HG03280 (cell line): ENCODE data around the gene MRGPRG.
"Not testable (repeated sequence)": the region's sequence is repeated elsewhere in the genome, so short reads cannot be mapped to it uniquely, and the experiment has no call there.

Source experiments
- ATAC-seq: cut with Tn5 transposase; IDR thresholded peaks from one replicate; pipeline ENCODE4 v1.9.1; 2021; ENCODE audit warnings: mild to moderate bottlenecking, moderate library complexity; ENCODE audit not compliant: unreplicated experiment

MRGPRG gene

DNA sequence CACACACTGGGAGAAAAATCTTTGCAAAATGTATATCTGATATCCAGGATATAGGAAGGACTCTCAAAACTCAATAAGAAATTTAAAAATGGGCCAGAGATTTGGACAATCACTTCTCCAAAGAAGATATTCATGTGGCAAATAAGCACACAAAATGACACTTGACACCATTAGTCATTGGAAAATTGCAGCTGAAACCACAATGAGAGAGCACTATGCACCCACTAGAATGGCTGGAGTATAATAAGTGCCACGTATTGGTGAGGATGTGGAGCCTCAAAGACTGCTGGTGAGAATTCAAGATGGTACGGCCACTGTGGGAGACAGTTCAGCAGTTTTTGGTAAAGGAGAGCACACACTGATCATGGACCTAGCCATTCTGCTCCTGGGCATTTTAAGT, 40.7 kb downstream of the MRGPRG start:
- no peak for ATAC-seq

DNA sequence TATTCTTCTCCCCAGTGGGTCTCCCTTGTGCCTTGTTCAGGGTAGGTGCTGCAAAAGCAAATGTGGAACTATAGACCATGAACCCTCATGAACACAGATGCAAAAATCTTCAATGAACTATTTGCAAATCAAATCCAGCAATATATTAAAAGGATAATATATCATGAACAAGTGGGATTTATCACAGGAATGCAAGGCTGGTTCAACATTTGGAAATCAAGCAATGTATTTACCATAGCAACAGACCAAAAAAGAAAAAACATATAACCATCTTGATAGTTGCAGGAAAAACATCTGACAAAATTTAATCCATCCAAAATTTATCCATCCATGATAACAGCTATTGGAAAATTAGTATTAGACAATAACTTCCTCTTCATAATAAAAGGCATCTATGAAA, 42.1 kb downstream of the MRGPRG start:
- no peak for ATAC-seq

DNA sequence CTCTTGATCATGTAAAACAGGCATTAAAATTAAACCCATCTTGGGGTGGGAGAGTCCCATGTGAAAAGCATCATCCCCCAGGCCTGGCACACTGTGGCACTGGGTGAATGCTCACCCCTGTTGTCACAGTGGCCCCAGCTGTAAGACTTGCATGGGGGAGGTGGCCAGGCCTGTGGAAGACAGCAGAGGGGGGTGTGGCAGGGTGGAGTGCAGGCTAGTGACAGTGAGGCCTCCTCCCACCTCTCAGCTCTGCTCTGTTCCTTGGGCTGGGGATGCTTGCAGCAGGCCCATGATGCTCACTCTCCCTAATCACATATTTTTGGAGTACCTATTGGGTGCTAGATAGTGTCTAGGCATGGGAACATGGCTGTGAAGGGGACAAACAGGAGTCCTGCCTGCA, 43.4 kb downstream of the MRGPRG start:
- ATAC-seq = no peak

DNA sequence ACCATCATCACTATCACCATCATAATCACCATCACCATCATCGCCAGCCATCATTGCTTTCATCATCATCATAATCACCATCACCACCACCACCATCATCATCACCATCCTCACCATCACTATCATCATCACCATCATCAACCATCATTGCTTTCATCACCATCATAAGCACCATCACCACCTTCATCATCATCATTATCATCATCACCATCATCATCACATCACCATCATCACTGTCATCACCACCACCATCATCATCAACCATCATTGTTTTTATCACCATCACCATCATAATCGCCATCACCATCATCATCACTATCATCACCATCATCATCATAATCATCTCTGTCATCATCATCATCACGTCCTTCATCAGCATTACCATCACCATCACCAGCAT, 44.2 kb downstream of the MRGPRG start:
- ATAC-seq = no peak

DNA sequence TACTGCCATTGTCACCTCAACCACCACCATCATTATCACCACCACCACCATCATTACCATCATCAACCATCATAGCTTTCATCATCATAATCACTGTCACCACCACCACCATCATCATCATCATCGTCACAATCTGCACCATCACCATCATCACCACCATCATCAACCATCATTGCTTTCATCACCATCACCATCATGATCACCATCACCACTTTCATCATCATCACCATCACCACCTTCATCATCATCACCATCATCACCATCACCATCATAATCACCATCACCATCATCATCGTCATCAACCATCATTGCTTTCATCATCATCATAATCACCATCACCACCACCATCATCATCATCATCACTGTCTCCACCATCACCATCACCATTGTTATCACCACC, 44.8 kb downstream of the MRGPRG start:
- ATAC-seq = no peak

DNA sequence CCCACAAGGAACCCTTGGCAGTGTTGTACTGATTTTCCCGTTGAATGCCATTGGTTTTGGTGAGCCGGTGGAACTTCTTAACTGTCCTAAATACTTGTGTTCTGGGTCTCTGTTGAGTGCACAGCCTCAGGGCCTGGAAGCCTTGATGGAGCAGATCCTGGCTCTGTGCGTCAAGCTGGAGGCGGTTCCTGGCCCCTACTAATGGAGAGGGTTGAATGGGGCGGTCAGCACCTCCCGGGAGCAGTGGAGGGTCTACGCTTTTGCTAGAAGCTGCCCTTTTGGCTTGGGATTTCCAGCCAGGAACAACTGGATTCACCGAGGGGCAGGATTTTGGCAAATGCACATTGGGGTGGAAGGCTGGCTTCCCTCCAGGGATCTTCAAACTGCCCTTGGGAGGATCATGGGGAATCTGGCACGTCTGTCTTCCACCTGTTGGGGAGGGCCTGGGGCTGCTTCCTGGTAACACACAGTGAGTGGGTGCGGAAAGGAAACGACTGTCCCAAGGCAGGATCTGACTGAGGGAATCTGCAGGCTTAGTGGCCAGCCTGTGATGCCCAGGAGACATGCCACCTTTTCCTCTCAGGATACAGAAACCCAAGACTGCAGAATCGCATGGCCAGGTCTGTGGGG, 46.6 kb downstream of the MRGPRG start:
- ATAC-seq = no peak

DNA sequence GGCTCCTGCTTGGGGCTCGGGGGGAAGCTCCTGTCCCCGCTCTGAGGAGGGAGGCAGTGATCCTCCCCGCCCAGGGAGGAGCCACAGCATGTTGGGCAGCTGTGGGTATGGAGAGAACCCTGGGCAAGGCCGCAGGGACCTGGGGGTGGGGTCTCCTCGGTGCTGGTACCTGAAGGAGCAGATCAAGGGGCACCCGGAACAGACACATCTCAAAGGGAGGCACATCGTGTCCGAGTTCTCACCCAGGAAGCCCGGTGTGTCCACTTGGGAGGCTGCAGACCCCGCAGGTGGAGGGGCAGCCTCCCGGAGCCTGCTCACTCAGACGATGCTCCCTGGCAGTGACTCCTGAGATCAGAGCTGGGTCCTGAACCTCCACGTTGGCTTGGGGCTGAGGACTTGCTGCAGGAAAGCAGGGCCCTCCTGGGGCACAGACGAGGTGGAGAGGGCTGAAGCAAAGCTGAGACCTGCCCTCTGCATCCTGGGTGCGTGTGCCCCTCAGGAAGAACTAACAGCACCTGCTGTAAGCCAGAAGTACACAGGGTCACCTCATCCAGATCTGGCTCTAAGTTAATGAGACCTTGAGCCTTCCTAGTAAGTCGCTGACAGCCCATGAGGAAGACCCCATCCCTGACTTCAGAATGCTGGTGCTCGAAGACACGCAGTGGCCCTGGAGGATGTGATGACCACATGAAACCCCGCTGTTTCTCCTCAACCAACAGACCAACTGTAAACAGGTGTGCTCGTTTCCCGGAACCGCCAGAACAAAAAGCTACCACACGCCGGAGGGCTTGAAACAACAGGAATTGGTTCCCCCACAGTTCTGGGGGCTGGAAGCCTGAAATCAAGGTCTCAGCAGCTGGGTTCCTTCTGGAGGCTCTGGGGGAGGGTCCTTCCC, 47.6 kb downstream of the MRGPRG start:
- no peak for ATAC-seq

DNA sequence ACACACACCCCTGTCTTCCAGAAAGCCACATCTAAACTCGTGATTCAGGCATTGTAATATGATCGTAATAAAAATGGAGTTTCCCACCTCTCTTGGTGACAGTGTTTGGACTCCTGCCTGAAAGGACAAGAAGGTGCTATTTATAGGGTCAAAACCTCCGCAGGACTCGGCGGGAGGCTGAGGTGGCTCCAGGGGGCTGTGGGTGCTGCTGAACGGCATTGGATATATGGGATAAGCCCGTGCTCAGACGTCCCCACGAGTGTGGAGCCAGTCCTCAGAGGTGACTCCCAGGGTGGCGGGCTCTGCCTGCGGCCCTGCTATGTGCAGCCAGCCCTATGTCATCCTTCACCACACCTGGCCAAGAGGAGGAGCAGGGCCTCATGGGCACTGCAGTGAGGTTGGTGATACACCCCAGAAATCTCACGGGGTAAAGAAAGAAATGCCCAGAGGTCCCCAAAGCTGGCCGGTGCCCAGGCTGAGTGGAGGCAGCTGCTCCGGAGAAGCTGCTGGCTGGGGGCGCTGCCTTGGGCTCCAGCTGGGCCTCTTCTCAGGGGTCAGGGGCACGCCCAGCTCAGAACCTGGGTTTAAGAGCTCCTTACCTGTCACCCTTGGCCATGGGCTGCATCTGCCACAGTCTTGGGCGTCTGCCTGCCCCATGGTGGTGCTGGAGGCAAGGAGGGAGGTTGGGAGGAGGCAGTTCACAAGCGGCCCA, 48.4 kb downstream of the MRGPRG start:
- no peak for ATAC-seq

DNA sequence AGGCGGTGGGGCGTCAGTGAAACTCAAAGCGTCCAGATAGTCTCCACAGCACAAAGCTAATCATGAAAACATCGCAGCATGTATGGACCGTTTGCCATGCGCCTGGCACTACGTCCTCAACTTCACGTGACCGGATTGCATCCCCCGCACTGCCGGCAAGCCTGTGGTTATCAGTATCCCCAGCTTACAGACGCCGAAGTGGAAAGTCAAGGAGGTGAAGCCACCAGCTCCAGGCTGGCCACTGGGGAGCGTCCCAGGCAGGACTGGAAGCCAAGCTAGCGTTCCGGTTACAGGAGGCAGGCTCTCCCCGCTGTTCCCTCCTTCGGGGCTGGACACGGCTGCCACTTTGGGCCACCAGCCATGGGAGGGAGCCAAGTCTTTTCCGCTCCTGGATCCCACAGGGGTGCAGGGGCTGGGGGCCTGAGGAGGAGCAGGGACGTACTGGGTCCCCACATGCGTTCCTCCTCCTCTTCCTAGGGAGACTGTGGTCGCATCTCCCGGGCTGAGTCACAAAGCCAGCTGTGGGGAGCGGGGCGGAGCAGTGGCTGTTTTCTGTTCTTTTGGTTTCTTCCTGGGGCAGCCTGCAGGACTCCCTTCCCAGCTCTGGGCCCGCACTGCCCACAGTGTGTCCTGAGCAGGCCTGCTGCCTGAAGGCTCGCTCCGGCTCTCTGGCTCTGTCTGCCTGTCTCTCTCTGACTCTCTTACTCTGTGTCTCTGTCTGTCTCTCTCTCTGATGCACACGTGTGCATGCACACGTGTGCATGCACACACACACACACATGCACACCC, 49.2 kb downstream of the MRGPRG start:
- no peak for ATAC-seq

DNA sequence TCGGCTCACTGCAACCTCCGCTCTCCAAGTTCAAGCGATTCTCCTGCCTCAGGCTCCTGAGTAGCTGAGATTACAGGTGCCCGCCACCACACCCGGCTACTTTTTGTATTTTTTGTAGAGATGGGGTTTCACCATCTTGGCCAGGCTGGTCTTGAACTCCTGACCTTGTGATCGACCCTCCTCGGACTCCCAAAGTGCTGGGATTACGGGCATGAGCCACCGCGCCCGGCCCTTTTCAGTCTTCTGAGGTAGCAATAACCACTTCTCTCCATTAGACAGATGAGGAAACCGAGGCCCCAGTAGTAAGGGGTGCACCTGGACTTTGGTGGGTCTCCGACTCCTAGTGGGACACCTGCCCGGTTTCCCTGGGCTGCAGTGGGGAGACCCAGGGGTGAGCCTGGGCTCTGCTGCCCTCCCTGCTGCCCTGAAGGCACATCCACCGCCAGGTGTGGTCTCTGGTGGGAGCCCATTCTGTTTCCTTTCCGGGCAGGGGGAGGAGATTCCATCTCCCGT, 49.8 kb downstream of the MRGPRG start:
- ATAC-seq = not testable (repeated sequence)
